HepG2 (cell line): ENCODE results near the gene CNIH3. TPM values are rescaled to one million over a fixed set of nuclear protein-coding genes. Genes with fewer than 3 reads are reported as not detected.

ENCODE experiments used
- ATAC-seq: fragments of 200-7000 bp; cut with Tn5 transposase; 3 replicates; pipeline ENCODE4 v1.9.1; 2020; ENCODE audit warnings: mild to moderate bottlenecking, moderate library complexity
- BruUV-seq: library from RNA; stranded (reverse); fragments of 400-500 nt; replicated peaks from 2 replicates; lab custom pipeline; 2021; lab: Mats Ljungman, UMichigan
- CTCF ChIA-PET: fragments of 300-600 bp; formaldehyde crosslinking; extraction: SDS; loops from one replicate; lab custom pipeline; 2021; ENCODE audit warnings: low total read pairs, inconsistent platforms, low intra/inter-chr PET ratio; lab: Yijun Ruan, JAX
- POLR2A ChIA-PET: fragments of 350-600 bp; sonication (Branson Sonifier 250); formaldehyde crosslinking; loops from one replicate; lab custom pipeline; 2020; ENCODE audit warnings: antibody characterized with exemption, inconsistent platforms; lab: Yijun Ruan, JAX
- DNase-seq: peaks from one replicate; pipeline ENCODE4 v3.0.0-alpha.2; 2015; ENCODE audit warnings: low spot score
- FAIRE-seq: peaks from 3 replicates; lab custom pipeline; 2011; peaks lifted over from hg19 to GRCh38; lab: Jason Lieb, UNC
- H2AFZ ChIP-seq: one replicate; pipeline ENCODE4 v1.6.1; 2011; ENCODE audit warnings: low read length, inconsistent platforms
- H3K27ac ChIP-seq: fragments of 300-600 bp; 3 replicates; pipeline ENCODE4 v1.8.0; 2011; ENCODE audit warnings: mixed run types, mild to moderate bottlenecking, mixed read lengths, low read length, inconsistent platforms; ENCODE audit not compliant: insufficient read depth; ENCODE audit errors: extremely low read length
- H3K27me3 ChIP-seq, 2 experiments: fragments of 200-600 bp in 1 of 2; 2 replicates in 1 of 2; 3 replicates in 1 of 2; pipeline versions ENCODE4 v1.6.0 to v1.8.0; 2011; ENCODE audit warnings: low read length in 2 of 2, mild to moderate bottlenecking in 2 of 2, moderate library complexity in 2 of 2, inconsistent platforms in 1 of 2; ENCODE audit not compliant: insufficient read depth in 2 of 2, control insufficient read depth in 1 of 2
- H3K36me3 ChIP-seq, 2 experiments: fragments of 200-600 bp in 1 of 2; replicated peaks in 1 of 2; 2 replicates in 1 of 2; 3 replicates in 1 of 2; pipeline versions ENCODE4 v1.5.1 to v1.8.0; 2011; ENCODE audit warnings: low read length in 2 of 2, inconsistent platforms in 1 of 2; ENCODE audit not compliant: insufficient read depth in 2 of 2, control insufficient read depth in 1 of 2
- H3K4me1 ChIP-seq: 2 replicates; pipeline ENCODE4 v1.5.1; 2012; ENCODE audit warnings: low read length, inconsistent platforms; ENCODE audit not compliant: insufficient read depth
- H3K4me2 ChIP-seq: 2 replicates; pipeline ENCODE4 v1.6.0; 2011; ENCODE audit warnings: low read depth, low read length, inconsistent platforms
- H3K4me3 ChIP-seq, 3 experiments: fragments of 200-600 bp in 1 of 3; sonication (generic), shearing (Covaris generic) in 1 of 3; replicated peaks in 1 of 3; 2 replicates each; pipeline ENCODE4 v1.5.1; 2011 to 2016; ENCODE audit warnings: low read length in 3 of 3, inconsistent platforms in 2 of 3, low read depth in 2 of 3, mild to moderate bottlenecking in 2 of 3, control low read depth in 1 of 3, mixed read lengths in 1 of 3; ENCODE audit not compliant: insufficient read depth in 1 of 3
- H3K79me2 ChIP-seq: one replicate; pipeline ENCODE4 v1.6.1; 2011; ENCODE audit warnings: low read length, inconsistent platforms; ENCODE audit not compliant: insufficient read depth
- H3K9ac ChIP-seq: 2 replicates; pipeline ENCODE4 v1.6.0; 2011; ENCODE audit warnings: mild to moderate bottlenecking, low read depth, low read length, inconsistent platforms; ENCODE audit not compliant: insufficient read depth
- H3K9me3 ChIP-seq: 2 replicates; pipeline ENCODE4 v1.5.1; 2012; ENCODE audit warnings: mild to moderate bottlenecking, low read length
- H4K20me1 ChIP-seq: 2 replicates; pipeline ENCODE4 v1.6.0; 2011; ENCODE audit warnings: inconsistent platforms, mild to moderate bottlenecking, low read length, moderate library complexity; ENCODE audit not compliant: insufficient read depth
- ARID4A ChIP-seq: sonication (generic); formaldehyde crosslinking; IDR thresholded peaks from 2 replicates; pipeline ENCODE4 v1.5.0; 2020; ENCODE audit warnings: mild to moderate bottlenecking, missing genetic modification reagents, borderline replicate concordance
- BHLHE40 ChIP-seq: IDR thresholded peaks from 2 replicates; pipeline ENCODE4 v1.6.1; 2011; ENCODE audit warnings: low read length, improper control_type of control experiment
- FIP1L1 ChIP-seq: fragments of 200-400 bp; formaldehyde crosslinking; IDR thresholded peaks from 2 replicates; pipeline ENCODE4 v1.6.1; 2018; ENCODE audit warnings: low read depth, mild to moderate bottlenecking, low read length, moderate library complexity, borderline replicate concordance; ENCODE audit not compliant: insufficient read depth
- ZSCAN12 ChIP-seq: sonication (generic); formaldehyde crosslinking; IDR thresholded peaks from 2 replicates; pipeline ENCODE4 v1.9.0; 2021; ENCODE audit warnings: mild to moderate bottlenecking, missing genetic modification reagents
- WGBS: methylation state at CpG from one replicate; pipeline ENCODE4 v1.1.6; 2017; ENCODE audit warnings: low lambda C conversion rate; 5-methylcytosine and 5-hydroxymethylcytosine counted together
- in situ Hi-C: cut with HindIII; loops from 2 replicates; pipeline ENCODE4 v1.10.0; 2017; ENCODE audit warnings: low pct_unique_long_range_greater_than_20kb; ENCODE audit not compliant: extremely low pct_ligation_motif_present
- intact Hi-C: fragments of 100-400 bp; cut with micrococcal nuclease; formaldehyde crosslinking; loops from one replicate; pipeline ENCODE4 v1.10.0; 2022; ENCODE audit not compliant: unreplicated experiment
- polyA plus RNA-seq, 8 experiments: library from polyadenylated mRNA; depleted of rRNA in 3 of 8; stranded (reverse) in 7 of 8; unstranded in 1 of 8; fragments of >200 nt; fragmentation: Illumina TruSeq in 4 of 8; extraction: Trizol in 4 of 8; gene quantifications; 2 replicates each; pipeline versions ENCODE4 v1.2.1 to v1.2.3, GENCODE V29; 2011 to 2016; ENCODE audit warnings: low read depth in 4 of 8, missing spikeins in 1 of 8, mixed read lengths in 1 of 8; ENCODE audit not compliant: insufficient read depth in 1 of 8
- total RNA-seq, 5 experiments: library from RNA; depleted of rRNA; stranded (reverse); fragments of >200 nt; fragmentation: Illumina TruSeq; extraction: Trizol; gene quantifications; 2 replicates each; pipeline ENCODE4 v1.2.3, GENCODE V29; 2016; ENCODE audit warnings: low read depth in 1 of 5

The CNIH3 gene
- total and polyA plus RNA-seq, 2 of the 13 experiments (the other 11 are each of a cell fraction or from before 2014, with no cell fraction given) = 0.36 to 1.1 TPM

- in situ Hi-C loops = no loop called here
- Histone ChIP-seq H3K36me3 (no peaks in the 10 kb centered on the region), H3K9ac (no peak overlapping the region), H3K4me1 (no peaks in the 10 kb centered on the region), H3K79me2 (no peaks in the 10 kb centered on the region), H3K4me3 (no peak overlapping the region), H2AFZ (no peak overlapping the region), H3K27ac (no peak overlapping the region), H3K27me3 (no peaks in the 10 kb centered on the region), H3K9me3 (no peaks in the 10 kb centered on the region), H4K20me1 (no peaks in the 10 kb centered on the region), H3K4me2 (no peak overlapping the region)
- intact Hi-C loops = no loop called here
- POLR2A ChIA-PET = no interaction called here
- no peak for TF ChIP-seq ZSCAN12 (CRISPR knock-in tag)
- TF ChIP-seq ARID4A = no peak
- ATAC-seq (no peak), DNase-seq (no peak), FAIRE-seq (no peak)
- CTCF ChIA-PET = no interaction called here
- BruUV-seq = no TSS peak
These were observed 21.3 kb upstream of the CNIH3 start for GRCh38 chr1:224594851-224595250.

- H4K20me1 ChIP-seq = no peaks in the 10 kb centered on the region
- FAIRE-seq (no peak), DNase-seq (no peak)
- no peak overlapping the region for H3K4me3 ChIP-seq
- WGBS = 22% methylated on average over 11 of the region's 11 CpGs
- in situ Hi-C loops = no loop called here
- CTCF ChIA-PET = no interaction called here
- H2AFZ ChIP-seq = no peak overlapping the region
- intact Hi-C loops = loop anchor here (1.0 kb wide), 1 partner anchor 25 kb away; no protein-coding TSS in a partner anchor
- no peaks in the 10 kb centered on the region for H3K79me2 ChIP-seq
- H3K27me3 ChIP-seq = peaks cover 0 to 3% of the 10 kb centered on the region in 2 experiments; a peak in 1 of 5 replicates
- TF ChIP-seq BHLHE40 (no peak), FIP1L1 (no peak)
- TF ChIP-seq, all 625 proteins: peak for 0
- no peaks in the 10 kb centered on the region for H3K36me3 ChIP-seq
- no peak overlapping the region for H3K9ac ChIP-seq
- H3K4me1 ChIP-seq = no peaks in the 10 kb centered on the region
- BruUV-seq = no TSS peak
- no peak for ATAC-seq
- POLR2A ChIA-PET = no interaction called here
- H3K9me3 ChIP-seq = no peaks in the 10 kb centered on the region
- no peak overlapping the region for H3K27ac ChIP-seq
- H3K4me2 ChIP-seq = no peak overlapping the region
These were observed 10.5 kb upstream of the CNIH3 start for GRCh38 chr1:224605482-224606181.
